ENCODE data around the gene SLC19A1.

SLC19A1 gene

DNA sequence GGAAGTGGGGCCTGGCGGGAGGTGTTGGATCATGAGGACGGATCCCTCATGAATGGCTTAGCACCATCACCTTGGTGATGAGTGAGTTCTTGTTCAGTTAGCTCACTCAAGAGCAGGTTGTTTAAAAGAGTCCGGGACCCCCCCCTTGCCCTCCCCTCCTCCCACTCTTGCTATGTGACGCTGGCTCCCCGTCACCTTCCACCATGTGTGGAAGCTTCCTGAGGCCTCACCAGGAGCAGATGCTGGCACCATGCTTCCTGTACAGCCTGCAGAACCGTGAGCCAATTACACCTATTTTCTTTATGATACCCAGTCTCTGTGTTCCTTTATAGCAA is 3.0 kb upstream of the SLC19A1 start:
- DNase-seq (ENCODE audit: low read depth), result no peak

DNA sequence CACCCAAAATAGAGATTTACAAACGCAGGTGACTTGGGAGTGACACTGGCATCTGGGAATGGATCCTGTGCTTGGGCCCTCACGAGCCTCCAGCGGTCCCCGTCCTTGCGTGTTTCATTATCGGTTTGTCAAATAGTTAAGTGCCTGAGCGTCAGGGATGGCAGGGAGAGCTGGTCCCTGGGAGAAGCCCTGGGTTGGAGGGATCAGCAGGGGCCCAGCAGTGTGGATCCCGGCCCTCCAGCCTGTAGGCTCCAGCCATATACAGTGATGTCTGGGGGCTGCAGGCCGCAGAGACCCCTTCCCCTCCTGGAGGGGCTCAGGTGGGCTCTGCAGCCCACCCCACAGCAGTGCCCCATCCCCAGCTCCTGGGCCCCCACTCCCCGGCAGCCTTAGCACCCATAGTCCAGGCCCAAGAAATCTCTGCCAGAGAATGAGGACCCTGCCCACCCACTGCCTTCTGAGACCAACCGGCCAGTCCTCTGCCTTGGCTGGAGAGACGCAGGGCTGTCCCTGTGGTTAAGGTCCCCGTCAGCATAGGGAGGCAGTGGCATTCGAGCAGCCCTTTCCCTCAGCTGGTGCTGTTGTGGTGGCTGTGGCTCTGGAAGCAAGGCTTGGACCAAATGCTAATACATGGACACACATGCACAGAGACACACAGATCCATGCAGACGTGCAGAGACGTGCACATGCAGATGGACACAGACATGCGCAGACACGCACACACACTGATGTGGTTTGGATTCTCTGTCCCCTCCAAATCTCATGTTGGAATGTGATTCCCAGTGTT is 2.4 kb upstream of the SLC19A1 start:
- DNase-seq (ENCODE audit: low read depth), result no peak

DNA sequence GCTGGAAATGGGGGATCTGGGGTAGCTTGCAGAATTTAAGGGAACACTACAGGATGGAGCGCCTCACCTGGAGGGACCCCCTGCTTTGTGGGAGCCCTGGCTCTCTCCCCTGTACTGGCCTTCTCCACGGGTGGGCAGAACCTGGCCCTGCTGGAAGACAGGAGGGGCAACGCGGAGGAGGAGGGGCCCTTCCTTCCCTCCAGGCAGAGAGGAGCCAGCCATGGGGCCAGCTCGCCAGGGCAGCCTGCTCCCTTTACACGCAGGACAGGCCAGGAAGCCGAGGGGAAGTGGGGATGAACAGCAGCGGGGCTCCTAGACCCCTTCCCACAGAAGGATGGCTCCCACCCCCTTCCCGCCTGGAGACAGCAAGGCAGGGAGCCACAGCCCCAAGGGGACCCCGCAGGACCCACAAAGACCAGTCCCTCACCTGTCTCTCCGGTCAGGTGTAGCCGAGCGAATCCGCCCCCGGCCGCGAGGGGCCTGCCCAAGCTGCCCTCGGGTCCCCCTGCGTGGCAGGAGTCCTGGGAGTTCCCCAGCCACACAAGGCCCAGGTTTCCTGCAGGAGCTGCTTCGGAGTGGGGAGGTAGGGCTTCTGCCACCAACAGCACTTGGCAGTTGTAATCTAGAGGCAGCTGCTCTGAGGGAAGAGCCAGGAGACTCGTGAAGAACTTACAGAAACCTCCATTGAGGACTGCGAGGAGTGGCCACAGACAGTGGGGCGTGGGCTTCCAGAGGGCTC is 1.6 kb upstream of the SLC19A1 start:
- DNase-seq (ENCODE audit: low read depth), result no peak

DNA sequence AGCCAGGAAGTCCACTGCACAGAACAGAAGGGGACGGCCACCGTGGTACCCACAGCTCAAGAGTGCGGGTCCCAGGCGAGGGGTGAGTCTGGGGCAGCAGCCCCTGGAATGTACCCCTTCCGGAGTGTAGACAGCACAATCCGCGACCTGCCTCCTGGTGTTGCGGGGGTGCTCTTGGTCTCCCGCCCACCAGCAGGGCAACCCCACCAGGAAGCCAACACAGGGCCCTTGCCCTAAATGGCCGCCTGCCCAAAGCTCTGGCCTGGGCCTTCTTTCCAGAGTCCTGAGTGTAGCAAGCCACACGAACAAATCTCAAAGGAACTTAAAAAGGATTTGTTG is 1.1 kb upstream of the SLC19A1 start:
- DNase-seq (ENCODE audit: low read depth), result no peak

DNA sequence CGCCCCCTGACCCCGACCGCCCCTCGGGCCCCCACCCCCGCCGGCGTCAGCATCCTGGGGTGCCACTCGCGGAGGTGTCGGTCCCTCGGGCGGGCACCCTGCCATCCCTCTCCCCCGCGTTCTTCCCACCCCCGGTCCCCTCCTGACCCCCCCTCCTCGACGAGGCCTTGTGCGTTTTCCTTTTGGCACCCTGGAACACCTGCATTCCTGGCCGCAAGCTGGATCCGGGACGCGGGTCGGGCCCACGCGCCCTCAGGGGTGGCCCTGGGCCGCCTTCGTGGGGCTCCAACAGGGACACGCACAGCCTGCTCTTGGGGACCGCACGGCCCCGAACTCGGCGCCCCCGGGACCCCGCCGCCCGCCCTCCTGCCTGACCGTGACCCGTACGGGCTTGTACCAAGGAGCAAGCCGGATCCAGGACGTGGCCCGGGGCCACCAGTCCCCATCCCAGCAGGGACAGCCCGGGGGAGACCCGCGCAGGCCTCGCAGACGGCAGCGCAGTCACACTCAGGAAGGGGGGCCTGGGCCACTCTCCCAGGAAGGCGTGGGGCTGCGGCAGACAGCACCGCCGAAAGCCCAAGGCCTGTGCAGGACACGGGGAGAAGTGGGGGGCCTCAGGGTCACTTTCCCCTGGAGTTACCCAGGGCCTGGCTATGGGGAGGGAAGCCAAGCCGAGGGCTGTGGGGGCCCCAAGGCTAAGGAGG is 579 bp upstream of the SLC19A1 start:
- no peak for DNase-seq (ENCODE audit: low read depth)

DNA sequence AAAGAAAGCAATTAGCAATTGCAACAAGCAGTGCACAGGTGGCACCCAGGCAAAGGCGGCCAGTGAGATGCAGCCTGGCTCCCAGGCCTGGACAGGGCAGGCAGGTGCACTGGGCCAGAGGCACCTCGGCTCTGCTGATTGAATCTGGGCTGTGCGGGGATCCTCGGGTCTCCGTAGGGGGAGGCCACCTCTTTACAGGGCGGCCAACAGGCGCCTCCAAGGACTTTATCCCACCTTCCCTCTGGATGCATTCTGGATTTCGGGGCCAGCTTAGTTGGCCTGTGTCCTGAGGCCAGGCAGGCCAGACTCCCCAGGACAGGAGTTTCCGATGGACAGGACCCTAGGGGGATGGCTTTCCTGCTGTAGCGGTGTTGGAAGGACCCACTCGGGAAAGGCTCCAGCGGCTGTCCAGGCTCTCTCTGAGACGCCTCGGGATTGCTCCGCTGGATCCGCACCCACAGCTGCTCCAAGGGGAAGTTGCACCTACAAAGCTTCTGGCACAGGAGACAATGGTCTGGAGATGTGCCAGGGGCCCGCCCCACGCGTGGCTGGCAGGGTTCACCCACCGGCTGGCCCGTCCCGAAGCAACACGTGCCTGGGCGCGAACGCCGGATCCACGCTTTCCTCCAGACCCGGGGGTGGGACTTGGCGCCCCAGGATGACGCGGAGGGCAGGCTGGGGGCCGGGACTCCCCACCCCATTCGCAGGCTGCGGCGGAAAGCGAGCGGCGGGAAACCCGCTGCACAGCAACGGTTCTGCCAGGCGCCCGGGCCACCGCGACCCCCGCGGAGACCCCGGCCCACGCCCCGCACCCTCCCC is 810 bp downstream of the SLC19A1 start:
- DNase-seq (ENCODE audit: low read depth), result no peak

DNA sequence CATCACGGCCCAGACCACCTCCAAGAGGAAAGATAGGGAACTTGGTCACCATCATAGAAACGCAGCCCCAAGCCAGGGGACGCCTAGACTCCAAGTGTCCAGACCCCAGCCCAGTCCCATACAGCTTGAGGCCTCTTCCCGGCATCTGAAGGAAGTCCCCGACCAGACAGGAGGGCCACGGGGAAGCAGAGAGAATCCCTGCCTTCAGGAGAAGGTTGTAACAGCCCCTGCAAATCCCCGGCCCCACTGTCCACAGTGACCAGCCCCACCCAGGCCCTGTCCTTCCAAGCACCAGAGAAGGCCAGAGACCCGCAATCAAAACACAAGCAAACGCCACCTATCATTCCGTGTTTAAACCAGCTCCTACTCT is 1.7 kb downstream of the SLC19A1 start:
- no peak for DNase-seq (ENCODE audit: low read depth)

DNA sequence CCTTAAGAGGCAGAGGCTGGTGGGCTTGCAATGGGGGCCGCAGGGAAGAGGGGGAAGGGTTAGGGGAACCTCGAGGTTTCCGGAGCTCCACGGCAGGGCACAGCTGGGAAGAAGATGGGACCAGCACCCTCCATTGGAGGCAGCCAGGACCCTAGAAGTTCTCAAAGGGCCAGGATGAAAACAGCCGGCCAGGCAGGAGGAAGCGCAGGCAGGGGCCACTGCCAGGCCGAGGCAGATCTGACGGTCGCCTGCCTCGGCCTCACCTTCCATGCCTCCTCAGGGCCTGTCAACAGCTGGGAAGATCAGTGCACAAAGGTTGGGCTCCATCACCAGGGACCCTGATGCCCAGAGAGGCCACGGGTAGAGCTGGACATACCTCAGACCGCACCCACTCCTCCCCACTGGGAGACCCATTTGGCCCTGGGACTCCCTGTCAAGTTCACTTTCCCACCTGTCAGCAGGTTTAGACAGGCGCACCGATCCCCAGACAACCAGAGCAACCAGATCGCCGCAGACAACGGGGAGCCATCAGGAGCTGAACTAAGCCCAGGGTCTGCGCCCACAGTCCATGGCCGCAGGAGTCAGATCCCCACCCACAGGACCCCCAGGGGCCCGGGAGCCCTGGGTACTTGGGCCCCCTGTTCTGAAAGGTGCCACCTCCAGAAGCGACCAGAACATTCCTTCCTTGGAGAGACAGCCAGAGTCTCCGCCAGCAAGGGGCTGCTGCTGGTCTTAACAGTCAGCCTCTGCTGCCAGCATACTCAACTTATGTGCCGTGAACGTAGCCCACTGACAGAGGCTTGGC is 2.2 kb downstream of the SLC19A1 start:
- DNase-seq (ENCODE audit: low read depth), result no peak

DNA sequence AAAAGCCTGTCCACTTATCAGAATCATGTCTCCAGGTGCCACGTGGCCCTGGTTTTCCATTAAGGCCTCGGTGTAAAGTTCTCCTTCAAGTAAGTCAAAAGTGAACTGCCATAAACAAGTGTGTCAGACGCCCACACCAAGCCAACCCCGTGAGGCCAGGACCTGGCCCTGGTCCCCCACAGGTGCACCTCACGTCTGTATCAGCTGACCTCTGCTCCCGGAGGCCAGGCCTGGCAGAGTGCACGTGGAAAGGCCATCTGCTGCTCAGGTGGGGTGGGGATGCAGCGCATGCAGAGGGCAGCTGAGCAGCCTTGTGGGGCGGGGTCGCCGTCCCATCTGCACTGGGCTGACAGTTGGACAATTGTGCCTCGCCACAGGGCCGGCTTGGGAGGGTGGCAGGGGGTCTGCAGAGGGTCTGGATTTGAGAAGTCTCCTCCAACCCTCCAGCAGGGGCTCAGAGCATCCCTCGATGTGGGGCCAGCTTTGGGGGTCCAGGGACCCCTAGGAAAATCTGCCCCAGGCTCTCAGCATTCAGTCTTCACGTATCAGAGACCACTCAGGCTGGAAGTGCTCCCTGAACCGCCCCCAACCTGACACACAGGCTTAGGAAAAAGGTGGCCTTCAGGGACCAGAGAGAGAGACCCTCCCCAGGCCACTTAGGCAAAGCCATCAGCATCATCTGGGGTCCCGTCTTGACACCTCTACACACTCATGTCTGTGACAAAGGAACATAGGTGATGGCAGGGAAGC is 3.0 kb downstream of the SLC19A1 start:
- DNase-seq (ENCODE audit: low read depth), result no peak

DNA sequence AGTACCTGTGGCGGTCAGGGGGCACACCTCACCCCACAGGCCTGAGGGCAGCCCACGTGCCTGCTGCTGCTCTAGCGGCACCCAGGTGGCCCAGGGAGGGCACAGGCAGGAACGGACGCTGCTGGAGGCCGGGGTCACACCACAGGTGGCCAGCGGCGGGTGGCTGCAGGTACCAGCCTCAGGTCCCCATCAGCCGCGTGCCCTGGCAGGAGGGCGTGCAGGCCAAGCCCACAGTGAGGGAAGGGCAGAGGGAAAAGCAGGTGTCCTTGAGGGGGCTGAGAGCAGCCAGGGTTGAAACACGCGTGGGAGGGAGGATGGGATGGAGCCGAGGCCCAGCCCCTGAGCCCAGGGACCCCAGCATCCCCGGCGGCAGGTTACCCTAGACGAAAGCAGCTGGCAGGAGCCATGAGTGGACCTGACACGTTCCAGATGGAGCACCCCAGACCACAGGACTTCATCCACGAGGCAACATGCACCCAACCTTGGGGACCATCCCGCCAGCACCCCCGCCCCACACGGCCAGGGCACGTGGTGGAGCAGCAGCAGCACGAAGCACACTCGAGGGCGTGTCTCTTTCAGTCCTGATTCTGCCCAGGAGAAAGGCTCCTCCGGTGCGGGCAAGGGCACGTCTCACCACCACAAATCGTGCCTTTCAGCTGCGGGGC is 3.7 kb downstream of the SLC19A1 start:
- DNase-seq (ENCODE audit: low read depth), result no peak

DNA sequence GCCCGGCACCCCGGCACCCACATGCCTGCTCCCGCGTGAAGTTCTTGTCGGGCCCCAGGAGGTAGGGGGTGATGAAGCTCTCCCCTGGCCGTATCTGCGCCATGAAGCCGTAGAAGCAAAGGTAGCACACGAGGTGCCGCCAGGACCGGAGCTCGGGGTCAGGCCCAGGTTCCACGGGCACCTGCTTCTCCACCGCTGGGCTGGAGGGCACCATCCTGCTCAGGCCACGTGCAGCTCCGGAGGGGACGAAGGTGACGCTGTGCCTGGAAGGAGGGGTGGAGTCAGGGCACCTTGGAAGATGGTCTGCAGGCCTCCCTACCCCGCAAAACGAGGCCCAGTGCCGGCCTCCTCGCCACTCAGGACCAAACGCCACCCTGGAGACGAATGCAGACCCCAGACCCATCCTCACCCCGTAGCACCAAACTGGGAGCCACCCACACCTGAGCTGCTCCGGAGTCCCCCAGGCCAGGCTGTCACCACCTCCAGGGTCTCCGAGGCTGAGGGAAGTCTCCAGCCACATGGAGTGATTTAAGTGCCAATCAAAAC is 4.4 kb downstream of the SLC19A1 start:
- no peak for DNase-seq (ENCODE audit: low read depth)

DNA sequence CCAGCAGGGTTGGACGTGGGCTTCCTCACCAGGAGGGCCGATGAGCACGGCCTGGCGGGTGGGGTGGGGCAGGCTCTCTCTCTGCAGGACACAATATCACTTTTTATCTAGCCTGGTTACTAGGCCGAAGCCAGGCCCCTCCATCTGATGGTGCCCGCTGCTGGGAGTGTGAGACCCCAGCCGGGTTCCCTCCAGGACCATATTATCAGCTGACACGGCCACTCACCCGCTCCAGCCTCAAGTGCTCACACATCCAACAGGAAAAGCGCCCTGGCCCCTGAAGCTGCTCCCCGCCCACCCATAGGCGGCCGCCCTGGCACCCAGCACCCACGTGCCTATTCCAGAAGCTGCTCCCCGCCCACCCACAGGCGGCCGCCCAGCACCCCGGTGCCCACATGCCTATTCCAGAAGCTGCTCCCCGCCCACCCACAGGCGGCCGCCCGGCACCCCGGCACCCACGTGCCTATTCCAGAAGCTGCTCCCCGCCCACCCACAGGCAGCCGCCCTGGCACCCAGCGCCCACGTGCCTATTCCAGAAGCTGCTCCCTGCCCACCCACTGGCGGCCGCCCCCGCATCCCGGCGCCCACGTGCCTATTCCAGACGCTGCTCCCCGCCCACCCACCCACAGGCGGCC is 5.0 kb downstream of the SLC19A1 start:
- DNase-seq (ENCODE audit: low read depth), result no peak

DNA sequence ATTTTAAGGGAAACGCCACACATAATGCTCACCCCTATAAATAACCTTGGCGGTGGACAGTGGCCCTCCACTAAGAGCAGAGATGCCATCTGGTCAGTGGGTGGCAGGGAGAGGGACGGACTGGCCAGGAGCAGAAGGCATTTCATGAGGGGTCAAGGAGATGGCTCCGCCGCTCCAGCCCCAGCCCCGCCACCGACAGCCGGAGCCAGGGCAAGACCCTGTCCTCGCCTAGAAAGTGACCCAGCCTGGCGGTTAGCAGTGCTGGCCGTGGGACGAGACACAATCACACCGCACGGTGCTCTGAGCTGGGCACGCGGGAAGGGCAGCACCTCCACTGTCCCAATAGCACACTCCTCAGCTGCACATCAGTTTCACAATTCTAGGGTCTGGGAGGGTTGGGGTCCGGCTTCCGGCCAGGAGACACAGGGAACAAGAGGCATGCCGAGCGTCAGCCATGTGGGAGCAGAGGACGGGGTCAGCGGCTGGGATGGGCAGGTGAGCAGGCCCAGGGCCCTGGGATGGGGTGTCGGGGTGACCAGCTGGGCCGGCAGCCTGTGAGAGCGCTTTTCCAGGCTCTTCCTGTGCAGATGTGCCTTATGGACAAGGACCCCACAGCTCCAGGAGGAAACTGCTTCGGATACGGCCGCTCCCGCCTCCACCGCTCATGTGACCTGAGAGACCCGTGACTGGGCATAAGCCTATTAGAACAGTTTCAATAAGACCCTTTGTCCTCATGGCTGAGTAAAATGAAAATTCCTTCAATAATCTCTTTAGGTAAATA is 5.7 kb downstream of the SLC19A1 start:
- DNase-seq (ENCODE audit: low read depth), result no peak

DNA sequence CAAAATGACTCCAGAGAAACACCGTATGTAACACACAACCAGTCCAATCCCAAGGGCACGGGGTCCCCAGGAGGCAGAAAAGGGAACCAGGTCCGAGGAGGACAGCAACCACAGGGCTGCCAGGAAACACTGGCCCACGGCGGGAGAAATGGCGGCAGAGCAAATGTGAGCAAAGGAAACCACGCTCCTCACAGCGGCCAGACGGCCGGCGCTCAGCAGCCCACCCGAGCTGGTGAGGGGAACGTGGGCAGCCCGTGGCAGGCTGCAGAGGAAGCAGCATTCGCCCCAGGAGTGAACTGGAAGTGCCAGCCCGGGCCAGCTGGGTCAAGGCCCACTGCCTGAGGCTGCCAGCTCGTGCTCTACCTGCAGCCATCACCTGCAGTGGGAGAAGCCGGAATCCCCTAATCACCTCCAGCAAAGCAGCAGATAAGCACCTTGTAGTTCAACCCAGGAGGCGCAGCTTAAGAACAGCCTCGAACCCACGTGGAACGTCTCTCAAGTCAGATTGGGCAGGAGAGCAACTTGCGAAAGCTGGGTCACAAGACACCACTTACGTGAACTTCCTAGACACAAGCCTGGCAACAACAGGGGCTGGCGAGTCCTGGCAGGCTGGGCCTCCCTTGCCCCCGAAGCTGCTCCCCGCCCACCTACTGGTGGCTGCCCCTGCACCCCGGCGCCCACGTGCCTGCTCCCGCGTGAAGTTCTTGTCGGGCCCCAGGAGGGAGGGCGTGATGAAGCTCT is 6.7 kb downstream of the SLC19A1 start:
- no peak for DNase-seq (ENCODE audit: low read depth)

DNA sequence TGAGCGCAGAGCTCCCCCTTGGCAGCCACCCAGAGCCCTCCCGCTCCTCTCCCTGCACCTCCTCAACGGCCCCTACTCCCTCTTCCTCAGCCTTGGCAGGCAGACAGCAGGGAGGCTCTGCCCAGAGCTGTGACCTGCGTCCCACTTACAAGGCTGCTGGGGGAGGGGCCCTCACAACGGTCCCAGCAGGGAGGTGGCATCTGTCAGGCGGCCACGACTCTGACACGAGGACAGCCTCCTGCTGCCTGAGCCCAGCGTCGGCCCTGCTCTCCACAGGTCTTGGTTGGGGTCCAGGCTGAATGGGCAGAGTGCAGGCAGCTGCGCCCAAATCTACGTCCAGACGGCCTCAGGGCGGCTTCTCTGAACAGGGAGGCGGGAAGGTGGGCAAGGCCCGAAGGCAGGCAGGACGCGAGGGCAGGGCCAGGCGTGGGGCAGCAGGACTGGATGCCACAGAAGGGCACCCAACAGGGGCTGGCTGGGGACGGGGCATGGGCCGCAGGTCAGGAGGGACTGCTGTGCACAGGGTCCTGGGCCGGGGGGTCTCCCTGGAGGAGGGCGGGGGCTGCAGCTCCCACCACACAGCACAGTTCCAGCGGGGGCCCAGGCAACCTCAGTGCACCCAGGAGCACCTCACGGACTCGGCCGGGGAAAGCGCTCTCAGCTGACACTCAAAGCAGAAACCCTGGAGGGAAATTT is 7.5 kb downstream of the SLC19A1 start:
- DNase-seq (ENCODE audit: low read depth), result no peak

DNA sequence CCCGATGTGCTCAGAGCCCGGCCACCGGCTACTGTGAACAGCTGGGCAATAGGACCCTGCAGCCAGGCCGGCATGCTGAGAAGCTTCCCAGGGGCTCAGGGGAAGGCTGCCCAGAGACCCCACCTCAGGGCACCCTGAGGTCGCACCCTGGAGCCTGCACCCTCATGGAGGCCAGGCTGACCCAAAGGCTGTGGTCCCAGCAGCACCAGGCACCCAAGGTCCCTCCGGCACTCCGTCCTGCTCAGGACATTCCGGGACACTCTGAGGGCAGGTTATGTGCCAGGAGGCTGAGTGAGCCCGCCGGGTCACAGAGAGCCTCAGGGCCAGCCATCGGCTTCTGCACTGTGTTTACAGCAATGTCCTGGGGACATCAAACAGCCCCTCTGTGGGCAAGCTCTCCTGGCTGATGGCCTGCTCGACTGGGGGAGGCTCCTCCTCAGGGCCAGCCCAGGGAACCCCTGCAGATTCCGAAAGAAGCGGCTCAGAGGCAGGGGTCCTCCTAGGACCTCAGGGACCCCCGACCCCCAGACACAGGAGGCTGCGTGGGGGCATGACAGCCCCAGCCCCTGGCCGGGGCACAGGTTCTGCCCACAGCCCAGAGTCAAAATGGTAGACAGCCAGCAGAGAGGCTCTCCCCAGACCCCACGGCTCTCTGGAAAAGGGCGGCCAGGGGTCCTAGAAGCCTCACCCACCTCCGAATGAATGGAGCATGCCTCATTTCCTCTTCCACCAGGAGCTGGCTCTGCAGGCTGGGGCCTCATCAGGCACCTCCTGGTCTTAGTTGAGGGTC is 8.2 kb downstream of the SLC19A1 start:
- no peak for DNase-seq (ENCODE audit: low read depth)

All from stromal cell of bone marrow (primary cell).